ENCODE measurements around the gene SLC27A4.

The SLC27A4 gene

DNA sequence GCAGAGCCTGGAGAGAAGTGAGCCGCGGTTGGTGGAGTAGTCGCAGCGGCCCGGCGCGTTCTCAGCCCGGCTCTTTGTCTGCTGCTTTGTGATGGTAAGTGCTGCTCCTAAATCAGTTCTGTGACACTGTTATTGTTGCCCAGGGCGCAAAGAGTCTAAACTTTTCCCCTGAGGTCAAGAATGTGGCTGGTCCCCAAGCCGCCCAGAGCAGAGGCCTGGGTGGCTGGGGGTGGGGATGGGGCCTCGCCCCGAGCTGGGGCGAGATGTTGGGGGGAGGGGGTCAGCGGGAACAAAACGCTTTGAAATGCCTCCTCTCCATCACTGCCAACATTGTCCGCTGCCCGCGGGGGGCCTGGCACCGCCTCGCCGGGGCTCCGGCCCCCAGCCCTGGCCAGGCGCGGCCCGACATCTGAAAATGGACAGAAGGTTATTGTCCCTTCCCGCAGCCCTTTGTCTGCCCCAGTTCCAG lies 68.7 kb downstream of the SLC27A4 start:
- no peak for ATAC-seq (replicated peaks; ENCODE audit: extremely low read depth, poor library complexity, severe bottlenecking)
- H3K27ac Mint-ChIP-seq (ENCODE audit: low read depth), result no peak overlapping the region
- no peaks in the 10 kb centered on the region for H3K9me3 Mint-ChIP-seq

DNA sequence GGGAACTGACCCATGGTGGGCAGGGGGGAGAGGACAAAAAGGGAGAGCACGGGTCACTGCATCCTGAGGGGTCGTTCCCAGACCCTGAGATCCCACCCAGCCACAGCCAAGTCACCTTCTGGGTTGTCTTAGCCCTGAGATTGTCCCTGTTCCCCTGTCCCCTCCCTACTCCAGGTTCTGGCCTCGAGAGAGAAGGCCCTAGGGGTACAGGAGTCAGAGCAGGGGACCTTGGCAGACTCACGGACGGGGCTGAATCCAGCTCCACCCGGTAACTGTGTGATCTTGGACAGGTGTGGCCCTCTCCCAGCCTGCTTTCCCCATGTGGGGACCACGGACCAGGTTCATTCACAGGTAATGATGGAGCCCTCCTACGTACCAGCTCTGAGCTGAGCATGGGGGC lies 69.1 kb downstream of the SLC27A4 start:
- H3K27me3 Mint-ChIP-seq, result peaks cover 58% of the 10 kb centered on the region
- DNase-seq (ENCODE audit: low spot score in 2 of 2) (no peak), ATAC-seq (replicated peaks; ENCODE audit: extremely low read depth, poor library complexity, severe bottlenecking) (no peak)
- H3K4me3 Mint-ChIP-seq, result no peak overlapping the region
- no peaks in the 10 kb centered on the region for H3K4me1 Mint-ChIP-seq
- H3K9me3 Mint-ChIP-seq, result no peaks in the 10 kb centered on the region
- H3K36me3 Mint-ChIP-seq (ENCODE audit: insufficient read depth), result no peaks in the 10 kb centered on the region
- no peak overlapping the region for H3K27ac Mint-ChIP-seq (ENCODE audit: low read depth)

More for the DNA sequence above, 68.7 kb downstream of the SLC27A4 start:
- DNase-seq (ENCODE audit: low spot score in 2 of 2), result no peak
- no peaks in the 10 kb centered on the region for H3K36me3 Mint-ChIP-seq (ENCODE audit: insufficient read depth)
- no peaks in the 10 kb centered on the region for H3K4me1 Mint-ChIP-seq
- H3K4me3 Mint-ChIP-seq, result no peak overlapping the region
- H3K27me3 Mint-ChIP-seq, result peaks cover 53% of the 10 kb centered on the region

DNA sequence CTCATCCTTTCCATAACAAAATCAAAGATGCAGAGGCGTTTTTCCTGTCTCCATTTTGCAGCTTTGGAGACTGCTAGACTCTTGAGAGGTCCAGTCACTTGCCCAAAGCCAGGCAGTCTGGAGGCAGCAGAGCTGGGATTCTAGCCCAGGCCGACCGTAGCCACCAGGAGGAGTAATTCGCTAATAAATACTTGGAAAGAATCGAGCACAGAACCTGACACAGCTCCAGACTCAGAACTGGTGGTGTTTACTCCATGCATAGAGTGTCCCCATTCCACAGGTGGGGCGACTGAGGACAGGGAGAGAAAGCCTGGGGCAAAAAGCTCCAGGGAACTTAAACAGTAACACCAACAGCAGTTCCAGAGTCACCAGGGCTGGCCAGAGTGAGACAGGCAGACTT lies 69.7 kb downstream of the SLC27A4 start:
- Mint-ChIP-seq H3K4me3 (no peak overlapping the region), H3K4me1 (no peaks in the 10 kb centered on the region), H3K27ac (ENCODE audit: low read depth) (no peak overlapping the region), H3K27me3 (peaks cover 61% of the 10 kb centered on the region), H3K36me3 (ENCODE audit: insufficient read depth) (no peaks in the 10 kb centered on the region), H3K9me3 (no peaks in the 10 kb centered on the region)
- ATAC-seq (replicated peaks; ENCODE audit: extremely low read depth, poor library complexity, severe bottlenecking) (no peak), DNase-seq (ENCODE audit: low spot score in 2 of 2) (no peak)
